ENCODE data around the gene ITGAE.

DNA sequence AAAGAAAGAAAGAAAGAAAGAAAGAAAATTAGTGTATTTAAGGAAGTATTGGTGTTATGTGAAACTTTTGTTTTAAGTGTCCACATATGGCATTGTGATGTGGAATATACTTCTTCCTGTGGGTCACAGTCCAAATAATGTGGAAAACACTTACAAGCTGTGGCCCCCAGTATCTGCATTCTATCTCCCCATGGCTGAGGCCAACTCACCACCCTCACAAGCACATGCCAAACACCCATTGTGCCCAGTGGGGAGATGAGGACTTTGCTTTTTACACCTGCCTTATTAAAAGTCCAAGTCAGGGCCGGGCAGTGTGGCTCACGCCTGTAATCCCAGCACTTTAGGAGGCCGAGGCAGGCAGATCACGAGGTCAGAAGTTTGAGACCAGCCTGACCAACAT, 101.0 kb downstream of the ITGAE start:
- TF ChIP-seq, protein P1, sequence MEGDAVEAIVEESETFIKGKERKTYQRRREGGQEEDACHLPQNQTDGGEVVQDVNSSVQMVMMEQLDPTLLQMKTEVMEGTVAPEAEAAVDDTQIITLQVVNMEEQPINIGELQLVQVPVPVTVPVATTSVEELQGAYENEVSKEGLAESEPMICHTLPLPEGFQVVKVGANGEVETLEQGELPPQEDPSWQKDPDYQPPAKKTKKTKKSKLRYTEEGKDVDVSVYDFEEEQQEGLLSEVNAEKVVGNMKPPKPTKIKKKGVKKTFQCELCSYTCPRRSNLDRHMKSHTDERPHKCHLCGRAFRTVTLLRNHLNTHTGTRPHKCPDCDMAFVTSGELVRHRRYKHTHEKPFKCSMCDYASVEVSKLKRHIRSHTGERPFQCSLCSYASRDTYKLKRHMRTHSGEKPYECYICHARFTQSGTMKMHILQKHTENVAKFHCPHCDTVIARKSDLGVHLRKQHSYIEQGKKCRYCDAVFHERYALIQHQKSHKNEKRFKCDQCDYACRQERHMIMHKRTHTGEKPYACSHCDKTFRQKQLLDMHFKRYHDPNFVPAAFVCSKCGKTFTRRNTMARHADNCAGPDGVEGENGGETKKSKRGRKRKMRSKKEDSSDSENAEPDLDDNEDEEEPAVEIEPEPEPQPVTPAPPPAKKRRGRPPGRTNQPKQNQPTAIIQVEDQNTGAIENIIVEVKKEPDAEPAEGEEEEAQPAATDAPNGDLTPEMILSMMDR (IDR thresholded peaks at IDR 0.05): no peak
- TF ChIP-seq POLR2A (IDR thresholded peaks at IDR 0.05): no peak
